K562 (cell line): ENCODE data around the gene PLD5. TPM values are rescaled to one million over a fixed set of nuclear protein-coding genes. Genes with fewer than 3 reads are reported as not detected.

Experiments used
- ATAC-seq: fragments of 200-7000 bp; cut with Tn5 transposase; 3 replicates; pipeline ENCODE4 v1.9.1; 2020; ENCODE audit warnings: moderate library complexity
- BruUV-seq: library from RNA; stranded (reverse); fragments of 400-500 nt; replicated peaks from 2 replicates; lab custom pipeline; 2021; lab: Mats Ljungman, UMichigan
- CTCF ChIA-PET: fragments of 300-600 bp; formaldehyde crosslinking; extraction: SDS; loops from one replicate; lab custom pipeline; 2021; ENCODE audit warnings: low intra/inter-chr PET ratio; lab: Yijun Ruan, JAX
- POLR2A ChIA-PET: fragments of 300-600, 350-650 bp; sonication (Branson Sonifier 250); formaldehyde crosslinking; extraction: SDS; loops from one replicate; lab custom pipeline; 2021; ENCODE audit warnings: antibody characterized with exemption, inconsistent platforms; lab: Yijun Ruan, JAX
- DNase-seq, 4 experiments: peaks; one replicate each; pipeline versions ENCODE4 v3.0.0 to v3.0.0-alpha.2; 2011 to 2018; ENCODE audit warnings: low spot score in 3 of 4, mixed read lengths in 3 of 4; ENCODE audit errors: extremely low read depth in 1 of 4
- FAIRE-seq: peaks from 2 replicates; lab custom pipeline; 2011; peaks lifted over from hg19 to GRCh38; lab: Jason Lieb, UNC
- H2AFZ ChIP-seq: 2 replicates; pipeline ENCODE4 v1.6.0; 2011; ENCODE audit warnings: low read depth, low read length, control low read depth, inconsistent platforms
- H3K27ac ChIP-seq: fragments of 200-600 bp; 3 replicates; pipeline ENCODE4 v1.8.0; 2011; ENCODE audit warnings: low read depth, mild to moderate bottlenecking, control low read depth, inconsistent platforms, low read length, moderate library complexity, mixed read lengths; ENCODE audit errors: extremely low read depth
- H3K27me3 ChIP-seq, 2 experiments: fragments of 300-600 bp in 1 of 2; 2 replicates in 1 of 2; 3 replicates in 1 of 2; pipeline versions ENCODE4 v1.6.0 to v1.8.0; 2011; ENCODE audit warnings: inconsistent platforms in 2 of 2, low read length in 2 of 2, mild to moderate bottlenecking in 1 of 2, mixed read lengths in 1 of 2, moderate library complexity in 1 of 2; ENCODE audit not compliant: control insufficient read depth in 2 of 2, insufficient read depth in 2 of 2
- H3K36me3 ChIP-seq: fragments of 300-600 bp; 3 replicates; pipeline ENCODE4 v1.8.0; 2011; ENCODE audit warnings: mild to moderate bottlenecking, low read length, inconsistent platforms; ENCODE audit not compliant: control insufficient read depth, insufficient read depth
- H3K4me1 ChIP-seq, 2 experiments: fragments of 200-600 bp in 1 of 2; replicated peaks in 1 of 2; 2 replicates in 1 of 2; 3 replicates in 1 of 2; pipeline versions ENCODE4 v1.5.1 to v1.8.0; 2011; ENCODE audit warnings: inconsistent platforms in 2 of 2, low read length in 2 of 2, mild to moderate bottlenecking in 1 of 2, mixed read lengths in 1 of 2, moderate library complexity in 1 of 2; ENCODE audit not compliant: control insufficient read depth in 2 of 2, insufficient read depth in 2 of 2
- H3K4me2 ChIP-seq: 2 replicates; pipeline ENCODE4 v1.6.1; 2011; ENCODE audit warnings: low read length, control low read depth, inconsistent platforms, mixed read lengths; ENCODE audit not compliant: insufficient read depth
- H3K4me3 ChIP-seq: fragments of 200-600 bp; sonication (generic), shearing (Covaris generic); 2 replicates; pipeline ENCODE4 v1.5.1; 2016; ENCODE audit warnings: control low read depth, inconsistent platforms
- H3K79me2 ChIP-seq: fragments of 200-600 bp; 3 replicates; pipeline ENCODE4 v1.8.0; 2011; ENCODE audit warnings: low read length, inconsistent platforms; ENCODE audit not compliant: control insufficient read depth, insufficient read depth
- H3K9ac ChIP-seq, 2 experiments: 2 replicates each; pipeline versions ENCODE4 v1.6.0 to v1.6.1; 2011; ENCODE audit warnings: low read depth in 2 of 2, low read length in 2 of 2, control low read depth in 1 of 2, inconsistent platforms in 1 of 2, mild to moderate bottlenecking in 1 of 2, mixed read lengths in 1 of 2; ENCODE audit not compliant: insufficient read depth in 1 of 2
- H3K9me1 ChIP-seq: one replicate; pipeline ENCODE4 v1.6.0; 2011; ENCODE audit warnings: inconsistent platforms, mild to moderate bottlenecking, low read length, moderate library complexity; ENCODE audit not compliant: control insufficient read depth, insufficient read depth
- H3K9me3 ChIP-seq: replicated peaks from 2 replicates; pipeline ENCODE4 v1.5.1; 2011; ENCODE audit warnings: low read depth, low read length, inconsistent platforms; ENCODE audit not compliant: control insufficient read depth, insufficient read depth
- H4K20me1 ChIP-seq: replicated peaks from 2 replicates; pipeline ENCODE4 v1.6.1; 2011; ENCODE audit warnings: low read length, inconsistent platforms, mixed read lengths; ENCODE audit not compliant: control insufficient read depth, insufficient read depth
- ATF7 ChIP-seq: fragments of 450-650 bp; IDR thresholded peaks from 2 replicates; pipeline ENCODE4 v1.7.1; 2014; ENCODE audit warnings: mild to moderate bottlenecking, moderate library complexity
- CEBPB ChIP-seq: fragments of 450-650 bp; IDR thresholded peaks from 2 replicates; pipeline ENCODE4 v1.6.1; 2016; ENCODE audit warnings: missing genetic modification characterization, missing compliant biosample characterization
- E2F1 ChIP-seq: sonication (generic); formaldehyde crosslinking; IDR thresholded peaks from 2 replicates; pipeline ENCODE4 v1.8.1; 2023; ENCODE audit warnings: mild to moderate bottlenecking, missing genetic modification reagents, moderate library complexity
- HLTF ChIP-seq: fragments of 450-650 bp; IDR thresholded peaks from 2 replicates; pipeline ENCODE4 v1.6.1; 2016
- KDM4B ChIP-seq, 2 experiments: fragments of 450-650 bp in 1 of 2; sonication (generic) in 1 of 2; IDR thresholded peaks; 2 replicates each; pipeline ENCODE4 v1.6.1; 2016 to 2017; ENCODE audit warnings: borderline replicate concordance in 2 of 2, antibody characterized with exemption in 1 of 2, low read depth in 1 of 2, mild to moderate bottlenecking in 1 of 2
- NCOA6 ChIP-seq: fragments of 450-650 bp; IDR thresholded peaks from 2 replicates; pipeline ENCODE4 v1.6.1; 2017; ENCODE audit warnings: mild to moderate bottlenecking
- POLR2H ChIP-seq: IDR thresholded peaks from 2 replicates; pipeline ENCODE4 v1.6.1; 2016; ENCODE audit warnings: missing genetic modification characterization, low read depth, mild to moderate bottlenecking, control low read depth, missing compliant biosample characterization, moderate library complexity
- ZNF324 ChIP-seq: fragments of 250-450 bp; sonication (Bioruptor Pico); IDR thresholded peaks from 2 replicates; pipeline ENCODE4 v1.4.0; 2020; ENCODE audit warnings: mild to moderate bottlenecking
- ZNF384 ChIP-seq: IDR thresholded peaks from 2 replicates; pipeline ENCODE4 v1.6.1; 2012; ENCODE audit warnings: low read depth, low read length, improper control_type of control experiment
- WGBS: fragments of 100-300 bp; shearing (Covaris generic); methylation state at CpG from one replicate; pipeline ENCODE4 v1.1.6; 2016; ENCODE audit warnings: low coverage, mixed read lengths; ENCODE audit not compliant: insufficient coverage; ENCODE audit errors: missing lambda C conversion rate; 5-methylcytosine and 5-hydroxymethylcytosine counted together
- in situ Hi-C: fragments of 300-500 bp; cut with MboI; formaldehyde crosslinking; loops from 4 replicates; pipeline ENCODE4 v1.15.0; 2018; ENCODE audit warnings: inconsistent platforms, mixed read lengths
- intact Hi-C: fragments of 100-400 bp; cut with micrococcal nuclease; formaldehyde crosslinking; loops from 2 replicates; pipeline ENCODE4 v1.14.2; 2022
- polyA plus RNA-seq, 8 experiments: library from polyadenylated mRNA; depleted of rRNA in 4 of 8; stranded (reverse) in 5 of 8; unstranded in 3 of 8; fragments of >200 nt; fragmentation: Nextera tagmentation in 2 of 8; fragmentation: Illumina TruSeq in 1 of 8; extraction: Ambion mirVana in 2 of 8; extraction: Trizol in 1 of 8; gene quantifications; 2 replicates each; pipeline versions ENCODE4 v1.2.1 to v1.2.3, GENCODE V29; 2011 to 2014; ENCODE audit warnings: inconsistent platforms in 1 of 8, missing spikeins in 1 of 8
- total RNA-seq, 7 experiments: library from RNA; depleted of rRNA in 6 of 7; stranded (reverse); fragments of >200 nt in 6 of 7; fragmentation: Illumina TruSeq in 2 of 7; extraction: Trizol in 2 of 7; gene quantifications; 2 replicates each; pipeline versions ENCODE4 v1.2.1 to v1.2.3, GENCODE V29; 2011 to 2021; ENCODE audit warnings: low replicate concordance in 1 of 7
- TF ChIP-seq, protein P1 (sequence below), 2 experiments: fragments of 450-650 bp in 1 of 2; sonication (generic) in 1 of 2; formaldehyde crosslinking in 1 of 2; IDR thresholded peaks in 1 of 2; conservative IDR thresholded peaks in 1 of 2; 2 replicates each; pipeline versions ENCODE4 v1.6.1 to v1.8.1; 2016 to 2023; ENCODE audit warnings: mild to moderate bottlenecking in 2 of 2, moderate library complexity in 2 of 2, inconsistent platforms in 1 of 2, missing genetic modification reagents in 1 of 2

The PLD5 gene
- total and polyA plus RNA-seq, 9 of the 15 experiments (the other 6 are each of a cell fraction or from before 2014, with no cell fraction given) = not detected

GRCh38 chr1:242242983-242243382, 281.5 kb downstream of the PLD5 start:
- intact Hi-C loops = no loop called here
- no TSS peak for BruUV-seq

More at GRCh38 chr1:242242983-242243382, 281.5 kb downstream of the PLD5 start:
- H4K20me1 ChIP-seq = no peaks in the 10 kb centered on the region
- ChIA-PET CTCF (no interaction called here), POLR2A (no interaction called here)
- FAIRE-seq (no peak), ATAC-seq (no peak), DNase-seq (no peak)
- H2AFZ ChIP-seq = no peak overlapping the region
- no peaks in the 10 kb centered on the region for H3K9me1 ChIP-seq
- H3K4me3 ChIP-seq = no peak overlapping the region
- no peak for TF ChIP-seq KDM4B (IDR thresholded peaks at IDR 0.05; ENCODE audit: borderline replicate concordance in 2 of 2, low read depth in 1 of 2)
- no peak for TF ChIP-seq HLTF
- TF ChIP-seq, protein P1, sequence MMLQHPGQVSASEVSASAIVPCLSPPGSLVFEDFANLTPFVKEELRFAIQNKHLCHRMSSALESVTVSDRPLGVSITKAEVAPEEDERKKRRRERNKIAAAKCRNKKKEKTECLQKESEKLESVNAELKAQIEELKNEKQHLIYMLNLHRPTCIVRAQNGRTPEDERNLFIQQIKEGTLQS (IDR thresholded peaks at IDR 0.05) = no peak
- TF ChIP-seq, protein P1 (CRISPR knock-in tag; conservative IDR thresholded peaks at IDR 0.05) = no peak
- TF ChIP-seq E2F1 (CRISPR knock-in tag) = no peak
- no peak for TF ChIP-seq ATF7
- no peak for TF ChIP-seq NCOA6
- TF ChIP-seq ZNF324 (CRISPR knock-in tag) = no peak
- no peak for TF ChIP-seq POLR2H (tag)
- no peak for TF ChIP-seq ZNF384
- TF ChIP-seq CEBPB (tag) = no peak
- 0% methylated on average over 6 of the region's 6 CpGs for WGBS
- H3K27me3 ChIP-seq = no peaks in the 10 kb centered on the region
- no peaks in the 10 kb centered on the region for H3K4me1 ChIP-seq
- no peak overlapping the region for H3K27ac ChIP-seq
- H3K4me2 ChIP-seq = no peak overlapping the region
- in situ Hi-C loops = no loop called here
- H3K79me2 ChIP-seq = no peaks in the 10 kb centered on the region
- no peaks in the 10 kb centered on the region for H3K36me3 ChIP-seq
- H3K9me3 ChIP-seq = no peaks in the 10 kb centered on the region
- H3K9ac ChIP-seq = no peak overlapping the region
